CD4-positive, alpha-beta memory T cell (primary cell): Measurements from ENCODE around the gene VAV2. TPM values are rescaled to one million over a fixed set of nuclear protein-coding genes. Genes with fewer than 3 reads are reported as not detected.

ENCODE experiments used
- CTCF ChIA-PET: fragments of 350-600 bp; sonication (Branson Sonifier 250); formaldehyde crosslinking; loops from one replicate; lab custom pipeline; 2021; ENCODE audit warnings: inconsistent platforms; ENCODE audit not compliant: partially characterized antibody; lab: Charles Lee
- POLR2A ChIA-PET: fragments of 350-600 bp; sonication (Branson Sonifier 250); formaldehyde crosslinking; loops from one replicate; lab custom pipeline; 2021; ENCODE audit not compliant: partially characterized antibody; lab: Charles Lee
- DNase-seq, 5 donors: peaks; one replicate each; pipeline versions ENCODE4 v3.0.0 to v3.0.0-alpha.2; 2020 to 2022; ENCODE audit warnings: mixed read lengths in 1 of 5
- H3K27ac ChIP-seq: one replicate; pipeline ENCODE4 v1.7.0; 2013; ENCODE audit warnings: low read depth, low read length
- H3K27me3 ChIP-seq: 2 replicates; pipeline ENCODE4 v1.7.0; 2013; ENCODE audit warnings: mild to moderate bottlenecking, low read length, moderate library complexity; ENCODE audit not compliant: insufficient read depth
- H3K36me3 ChIP-seq: 2 replicates; pipeline ENCODE4 v1.7.0; 2013; ENCODE audit warnings: mild to moderate bottlenecking, low read length, moderate library complexity; ENCODE audit not compliant: insufficient read depth
- H3K4me1 ChIP-seq: 2 replicates; pipeline ENCODE4 v1.7.0; 2013; ENCODE audit warnings: mild to moderate bottlenecking, low read length, moderate library complexity; ENCODE audit not compliant: insufficient read depth
- H3K4me3 ChIP-seq, 2 donors: one replicate each; pipeline ENCODE4 v1.7.0; 2013; ENCODE audit warnings: low read length in 2 of 2, mild to moderate bottlenecking in 1 of 2
- H3K9me3 ChIP-seq, 2 donors: one replicate each; pipeline ENCODE4 v1.7.0; 2013; ENCODE audit warnings: low read length in 2 of 2, control low read depth in 1 of 2; ENCODE audit not compliant: control insufficient read depth in 1 of 2
- H3K27ac Mint-ChIP-seq, 7 donors: one replicate each; pipeline ENCODE4 v1.8.0; 2020 to 2021; ENCODE audit warnings: mixed read lengths in 7 of 7, mild to moderate bottlenecking in 6 of 7, inconsistent platforms in 3 of 7, moderate library complexity in 3 of 7
- H3K27me3 Mint-ChIP-seq, 2 donors: one replicate each; pipeline ENCODE4 v1.8.0; 2020 to 2021; ENCODE audit warnings: mixed read lengths in 2 of 2
- H3K36me3 Mint-ChIP-seq, 2 donors: one replicate each; pipeline ENCODE4 v1.8.0; 2020 to 2021; ENCODE audit warnings: mixed read lengths in 2 of 2, inconsistent platforms in 1 of 2, mild to moderate bottlenecking in 1 of 2
- H3K4me1 Mint-ChIP-seq, 4 donors: one replicate each; pipeline ENCODE4 v1.8.0; 2020 to 2021; ENCODE audit warnings: mixed read lengths in 4 of 4, mild to moderate bottlenecking in 1 of 4
- H3K4me3 Mint-ChIP-seq, 8 donors: one replicate each; pipeline ENCODE4 v1.8.0; 2020 to 2021; ENCODE audit warnings: mixed read lengths in 8 of 8, mild to moderate bottlenecking in 7 of 8, moderate library complexity in 6 of 8, inconsistent platforms in 3 of 8
- H3K9me3 Mint-ChIP-seq, 8 donors: one replicate each; pipeline ENCODE4 v1.8.0; 2020 to 2021; ENCODE audit warnings: mixed read lengths in 8 of 8, mild to moderate bottlenecking in 5 of 8, inconsistent platforms in 3 of 8, moderate library complexity in 1 of 8
- intact Hi-C: fragments of 100-400 bp; cut with micrococcal nuclease; formaldehyde crosslinking; loops from one replicate; pipeline ENCODE4 v1.15.1; 2023
- polyA plus RNA-seq, 2 donors: library from polyadenylated mRNA; unstranded; fragments of 300-500 nt; fragmentation: Illumina TruSeq; gene quantifications; one replicate each; pipeline ENCODE4 v1.2.3, GENCODE V29; 2021
- total RNA-seq, 2 experiments: library from RNA; stranded (reverse); gene quantifications; one replicate each; pipeline ENCODE4 v1.2.3, GENCODE V29; 2021

Gene VAV2
- total and polyA plus RNA-seq, 4 experiments from 2014 or later, result 0.26 to 3.0 (median 1.0) TPM

GRCh38 chr9:133913571-133914369 lies 78.4 kb downstream of the VAV2 start:
- H3K27me3 Mint-ChIP-seq, result peaks cover 0 to 3% of the 10 kb centered on the region in 2 donors
- H3K36me3 Mint-ChIP-seq, result no peaks in the 10 kb centered on the region
- POLR2A ChIA-PET, result no interaction called here
- Histone ChIP-seq H3K27ac (no peak overlapping the region), H3K36me3 (no peaks in the 10 kb centered on the region), H3K27me3 (no peaks in the 10 kb centered on the region), H3K4me3 (no peak overlapping the region), H3K4me1 (no peaks in the 10 kb centered on the region), H3K9me3 (no peaks in the 10 kb centered on the region)
- no peak overlapping the region for H3K27ac Mint-ChIP-seq
- peaks cover 0 to 2% (median 0%) of the 10 kb centered on the region in 8 donors for H3K9me3 Mint-ChIP-seq
- CTCF ChIA-PET, result no interaction called here
- no peak overlapping the region for H3K4me3 Mint-ChIP-seq
- no peak for DNase-seq
- peaks cover 2 to 5% (median 4%) of the 10 kb centered on the region in 4 donors for H3K4me1 Mint-ChIP-seq
- intact Hi-C loops, result no loop called here

GRCh38 chr9:133910855-133911514 lies 81.1 kb downstream of the VAV2 start:
- Mint-ChIP-seq H3K27me3 (peaks cover 0 to 3% of the 10 kb centered on the region in 2 donors), H3K4me3 (no peak overlapping the region), H3K9me3 (peaks cover 0 to 2% (median 0%) of the 10 kb centered on the region in 8 donors), H3K27ac (no peak overlapping the region), H3K36me3 (no peaks in the 10 kb centered on the region), H3K4me1 (peaks cover 2 to 5% (median 4%) of the 10 kb centered on the region in 4 donors)
- Histone ChIP-seq H3K27ac (no peak overlapping the region), H3K36me3 (no peaks in the 10 kb centered on the region), H3K27me3 (no peaks in the 10 kb centered on the region), H3K9me3 (no peaks in the 10 kb centered on the region), H3K4me1 (no peaks in the 10 kb centered on the region), H3K4me3 (no peak overlapping the region)
- no peak for DNase-seq
- ChIA-PET POLR2A (no interaction called here), CTCF (no interaction called here)
- intact Hi-C loops, result no loop called here

- Mint-ChIP-seq H3K27ac (no peak overlapping the region), H3K36me3 (no peaks in the 10 kb centered on the region), H3K4me1 (no peaks in the 10 kb centered on the region), H3K4me3 (no peak overlapping the region), H3K9me3 (no peaks in the 10 kb centered on the region), H3K27me3 (no peaks in the 10 kb centered on the region)
- Histone ChIP-seq H3K27ac (no peak overlapping the region), H3K36me3 (no peaks in the 10 kb centered on the region), H3K4me3 (no peak overlapping the region), H3K9me3 (no peaks in the 10 kb centered on the region), H3K4me1 (no peaks in the 10 kb centered on the region), H3K27me3 (no peaks in the 10 kb centered on the region)
- intact Hi-C loops, result no loop called here
- ChIA-PET POLR2A (no interaction called here), CTCF (interaction anchor here (0.5 kb wide), 1 partner anchor 110 kb away, joined by 3 read pairs; no protein-coding TSS in a partner anchor)
- no peak for DNase-seq
Measured at GRCh38 chr9:133906932-133907910, 84.9 kb downstream of the VAV2 start.

- H3K27me3 Mint-ChIP-seq, result no peaks in the 10 kb centered on the region
- no peak for DNase-seq
- H3K36me3 ChIP-seq, result no peaks in the 10 kb centered on the region
- H3K4me3 Mint-ChIP-seq, result no peak overlapping the region
- no peak overlapping the region for H3K27ac ChIP-seq
- H3K36me3 Mint-ChIP-seq, result no peaks in the 10 kb centered on the region
- H3K27me3 ChIP-seq, result no peaks in the 10 kb centered on the region
- ChIA-PET CTCF (no interaction called here), POLR2A (no interaction called here)
- no peaks in the 10 kb centered on the region for H3K9me3 ChIP-seq
- H3K4me1 Mint-ChIP-seq, result no peaks in the 10 kb centered on the region
- H3K4me3 ChIP-seq, result no peak overlapping the region
- no peak overlapping the region for H3K27ac Mint-ChIP-seq
- H3K4me1 ChIP-seq, result no peaks in the 10 kb centered on the region
- no peaks in the 10 kb centered on the region for H3K9me3 Mint-ChIP-seq
- intact Hi-C loops, result no loop called here
Measured at GRCh38 chr9:133906218-133906617, 85.9 kb downstream of the VAV2 start.

- Mint-ChIP-seq H3K27me3 (no peaks in the 10 kb centered on the region), H3K36me3 (no peaks in the 10 kb centered on the region)
Measured at GRCh38 chr9:133905493-133905892, 86.6 kb downstream of the VAV2 start.

GRCh38 chr9:133904346-133905090 lies 87.6 kb downstream of the VAV2 start:
- CTCF ChIA-PET, result no interaction called here
- no peak overlapping the region for H3K4me3 Mint-ChIP-seq
- no peaks in the 10 kb centered on the region for H3K27me3 Mint-ChIP-seq
- Histone ChIP-seq H3K27ac (no peak overlapping the region), H3K9me3 (no peaks in the 10 kb centered on the region), H3K4me3 (no peak overlapping the region), H3K4me1 (no peaks in the 10 kb centered on the region), H3K27me3 (no peaks in the 10 kb centered on the region), H3K36me3 (no peaks in the 10 kb centered on the region)
- intact Hi-C loops, result no loop called here
- no peak overlapping the region for H3K27ac Mint-ChIP-seq
- no peaks in the 10 kb centered on the region for H3K9me3 Mint-ChIP-seq
- H3K4me1 Mint-ChIP-seq, result no peaks in the 10 kb centered on the region
- POLR2A ChIA-PET, result no interaction called here
- DNase-seq, result no peak
- H3K36me3 Mint-ChIP-seq, result no peaks in the 10 kb centered on the region

More at GRCh38 chr9:133905493-133905892, 86.6 kb downstream of the VAV2 start:
- POLR2A ChIA-PET, result no interaction called here
- intact Hi-C loops, result no loop called here
- DNase-seq, result no peak
- CTCF ChIA-PET, result no interaction called here
- Histone ChIP-seq H3K27ac (no peak overlapping the region), H3K36me3 (no peaks in the 10 kb centered on the region), H3K4me1 (no peaks in the 10 kb centered on the region), H3K27me3 (no peaks in the 10 kb centered on the region), H3K4me3 (no peak overlapping the region), H3K9me3 (no peaks in the 10 kb centered on the region)
- Mint-ChIP-seq H3K4me1 (no peaks in the 10 kb centered on the region), H3K27ac (no peak overlapping the region), H3K9me3 (no peaks in the 10 kb centered on the region), H3K4me3 (no peak overlapping the region)
